ENCODE results near the gene ENGASE. TPM values are rescaled to one million over a fixed set of nuclear protein-coding genes. Genes with fewer than 3 reads are reported as not detected.

ENGASE gene
- total and polyA plus RNA-seq, 9 of the 15 experiments (the other 6 are each of a cell fraction or from before 2014, with no cell fraction given): 0.06 to 45.5 (median 13.9) TPM

- H3K9ac ChIP-seq (ENCODE audit: insufficient read depth in 1 of 2, low read depth in 2 of 2, low read length in 2 of 2): no peak overlapping the region
- H3K9me3 ChIP-seq (replicated peaks; ENCODE audit: control insufficient read depth, insufficient read depth, low read depth, low read length): no peaks in the 10 kb centered on the region
- no peak for FAIRE-seq
- no TSS peak for BruUV-seq (replicated peaks)
- CTCF ChIA-PET (ENCODE audit: low intra/inter-chr PET ratio): no interaction called here
- intact Hi-C loops (cut with micrococcal nuclease) (no loop called here), in situ Hi-C loops (cut with MboI) (no loop called here)
- no peaks in the 10 kb centered on the region for H3K36me3 ChIP-seq (ENCODE audit: control insufficient read depth, insufficient read depth, low read length)
- no peak for DNase-seq (ENCODE audit: extremely low read depth in 1 of 4, low spot score in 3 of 4)
- H3K4me1 ChIP-seq (replicated peaks in 1 of 2; ENCODE audit: control insufficient read depth in 2 of 2, insufficient read depth in 2 of 2, low read length in 2 of 2): peaks cover 0 to 16% of the 10 kb centered on the region in 2 experiments; a peak in 2 of 5 replicates
- H3K9me1 ChIP-seq (ENCODE audit: control insufficient read depth, insufficient read depth, low read length): no peaks in the 10 kb centered on the region
- 1% methylated on average over 12 of the region's 12 CpGs for WGBS (ENCODE audit: insufficient coverage, low coverage, missing lambda C conversion rate)
- H3K27me3 ChIP-seq (ENCODE audit: control insufficient read depth in 2 of 2, insufficient read depth in 2 of 2, low read length in 2 of 2): peaks cover 17 to 96% of the 10 kb centered on the region in 2 experiments
- no peaks in the 10 kb centered on the region for H3K79me2 ChIP-seq (ENCODE audit: control insufficient read depth, insufficient read depth, low read length)
- no peak overlapping the region for H3K27ac ChIP-seq (ENCODE audit: extremely low read depth, low read depth, low read length)
- H3K4me2 ChIP-seq (ENCODE audit: insufficient read depth, low read length): no peak overlapping the region
- no peak overlapping the region for H3K4me3 ChIP-seq
- ATAC-seq: no peak
- peaks cover 33% of the 10 kb centered on the region for H4K20me1 ChIP-seq (replicated peaks; ENCODE audit: control insufficient read depth, insufficient read depth, low read length)
- no peak overlapping the region for H2AFZ ChIP-seq (ENCODE audit: low read depth, low read length)
- POLR2A ChIA-PET: no interaction called here
- TF ChIP-seq CBX1 (IDR thresholded peaks at IDR 0.05; ENCODE audit: low read depth) (no peak), CAMTA2 (CRISPR knock-in tag; conservative IDR thresholded peaks at IDR 0.05) (no peak), ZNF764 (CRISPR knock-in tag; IDR thresholded peaks at IDR 0.05; ENCODE audit: low read depth) (no peak), HMGN3 (IDR thresholded peaks at IDR 0.05; ENCODE audit: borderline replicate concordance, extremely low read depth, insufficient read length, low read depth, low read length) (no peak), ZNF347 (CRISPR knock-in tag; IDR thresholded peaks at IDR 0.05; ENCODE audit: low read depth) (no peak), HDAC6 (IDR thresholded peaks at IDR 0.05; ENCODE audit: low read depth, low read length) (no peak), DEAF1 (CRISPR knock-in tag; IDR thresholded peaks at IDR 0.05) (no peak), ZNF398 (CRISPR knock-in tag; IDR thresholded peaks at IDR 0.05) (no peak), HDAC3 (IDR thresholded peaks at IDR 0.05; ENCODE audit: borderline replicate concordance, partially characterized antibody) (no peak), MYC (IDR thresholded peaks at IDR 0.05; ENCODE audit: low read depth, low read length) (no peak), MYC (CRISPR knock-in tag; IDR thresholded peaks at IDR 0.05; ENCODE audit: borderline replicate concordance, low read depth) (no peak)
- TF ChIP-seq, protein P1, sequence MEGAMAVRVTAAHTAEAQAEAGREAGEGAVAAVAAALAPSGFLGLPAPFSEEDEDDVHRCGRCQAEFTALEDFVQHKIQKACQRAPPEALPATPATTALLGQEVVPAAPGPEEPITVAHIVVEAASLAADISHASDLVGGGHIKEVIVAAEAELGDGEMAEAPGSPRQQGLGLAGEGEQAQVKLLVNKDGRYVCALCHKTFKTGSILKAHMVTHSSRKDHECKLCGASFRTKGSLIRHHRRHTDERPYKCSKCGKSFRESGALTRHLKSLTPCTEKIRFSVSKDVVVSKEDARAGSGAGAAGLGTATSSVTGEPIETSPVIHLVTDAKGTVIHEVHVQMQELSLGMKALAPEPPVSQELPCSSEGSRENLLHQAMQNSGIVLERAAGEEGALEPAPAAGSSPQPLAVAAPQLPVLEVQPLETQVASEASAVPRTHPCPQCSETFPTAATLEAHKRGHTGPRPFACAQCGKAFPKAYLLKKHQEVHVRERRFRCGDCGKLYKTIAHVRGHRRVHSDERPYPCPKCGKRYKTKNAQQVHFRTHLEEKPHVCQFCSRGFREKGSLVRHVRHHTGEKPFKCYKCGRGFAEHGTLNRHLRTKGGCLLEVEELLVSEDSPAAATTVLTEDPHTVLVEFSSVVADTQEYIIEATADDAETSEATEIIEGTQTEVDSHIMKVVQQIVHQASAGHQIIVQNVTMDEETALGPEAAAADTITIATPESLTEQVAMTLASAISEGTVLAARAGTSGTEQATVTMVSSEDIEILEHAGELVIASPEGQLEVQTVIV (CRISPR knock-in tag; IDR thresholded peaks at IDR 0.05; ENCODE audit: borderline replicate concordance): no peak
- TF ChIP-seq, protein P2, sequence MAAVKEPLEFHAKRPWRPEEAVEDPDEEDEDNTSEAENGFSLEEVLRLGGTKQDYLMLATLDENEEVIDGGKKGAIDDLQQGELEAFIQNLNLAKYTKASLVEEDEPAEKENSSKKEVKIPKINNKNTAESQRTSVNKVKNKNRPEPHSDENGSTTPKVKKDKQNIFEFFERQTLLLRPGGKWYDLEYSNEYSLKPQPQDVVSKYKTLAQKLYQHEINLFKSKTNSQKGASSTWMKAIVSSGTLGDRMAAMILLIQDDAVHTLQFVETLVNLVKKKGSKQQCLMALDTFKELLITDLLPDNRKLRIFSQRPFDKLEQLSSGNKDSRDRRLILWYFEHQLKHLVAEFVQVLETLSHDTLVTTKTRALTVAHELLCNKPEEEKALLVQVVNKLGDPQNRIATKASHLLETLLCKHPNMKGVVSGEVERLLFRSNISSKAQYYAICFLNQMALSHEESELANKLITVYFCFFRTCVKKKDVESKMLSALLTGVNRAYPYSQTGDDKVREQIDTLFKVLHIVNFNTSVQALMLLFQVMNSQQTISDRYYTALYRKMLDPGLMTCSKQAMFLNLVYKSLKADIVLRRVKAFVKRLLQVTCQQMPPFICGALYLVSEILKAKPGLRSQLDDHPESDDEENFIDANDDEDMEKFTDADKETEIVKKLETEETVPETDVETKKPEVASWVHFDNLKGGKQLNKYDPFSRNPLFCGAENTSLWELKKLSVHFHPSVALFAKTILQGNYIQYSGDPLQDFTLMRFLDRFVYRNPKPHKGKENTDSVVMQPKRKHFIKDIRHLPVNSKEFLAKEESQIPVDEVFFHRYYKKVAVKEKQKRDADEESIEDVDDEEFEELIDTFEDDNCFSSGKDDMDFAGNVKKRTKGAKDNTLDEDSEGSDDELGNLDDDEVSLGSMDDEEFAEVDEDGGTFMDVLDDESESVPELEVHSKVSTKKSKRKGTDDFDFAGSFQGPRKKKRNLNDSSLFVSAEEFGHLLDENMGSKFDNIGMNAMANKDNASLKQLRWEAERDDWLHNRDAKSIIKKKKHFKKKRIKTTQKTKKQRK (IDR thresholded peaks at IDR 0.05; ENCODE audit: borderline replicate concordance, low read depth, low read length): no peak
Measured at GRCh38 chr17:79111097-79111496, 36.5 kb downstream of the ENGASE start.
